ENCODE results near the gene NLGN1. TPM values are rescaled to one million over a fixed set of nuclear protein-coding genes. Genes with fewer than 3 reads are reported as not detected.

The NLGN1 gene
- total and polyA plus RNA-seq, 2 of the 8 experiments (the other 6 are each of a cell fraction or from before 2014, with no cell fraction given), result 7.8 to 14.8 TPM

DNA sequence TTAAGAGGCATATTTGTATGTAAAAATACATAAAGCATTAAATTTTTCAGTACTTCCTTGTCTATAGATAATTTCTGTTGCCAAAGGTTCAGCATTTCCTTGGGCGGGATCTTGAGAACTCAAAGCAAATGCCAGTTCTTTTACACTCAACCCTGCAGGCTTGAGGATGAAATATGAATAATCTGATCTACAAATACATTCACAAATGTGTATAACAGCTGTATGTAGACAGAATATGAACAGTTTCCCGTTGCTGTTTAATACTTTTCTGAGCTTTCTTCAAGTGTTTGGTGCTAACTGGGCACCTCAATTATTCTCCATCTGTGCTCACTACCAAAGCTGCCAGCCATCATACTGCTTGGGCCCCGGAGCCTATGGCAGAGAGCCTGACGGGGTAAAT, 661.3 kb downstream of the NLGN1 start:
- no peaks in the 10 kb centered on the region for H3K4me1 ChIP-seq (replicated peaks in 1 of 4; ENCODE audit: control insufficient read depth in 3 of 4, insufficient read depth in 4 of 4, low read length in 3 of 4)
- no peak overlapping the region for H3K14ac ChIP-seq (ENCODE audit: insufficient read length)
- H3K23me2 ChIP-seq (ENCODE audit: low read depth, low read length), result no peaks in the 10 kb centered on the region
- 0 out of 4 replicates have a peak, but pooled peaks cover 0 to 3% of the 10 kb centered on the region in 2 experiments for H3K9me3 ChIP-seq (ENCODE audit: insufficient read depth in 2 of 2, low read depth in 1 of 2, low read length in 1 of 2)
- H2AFZ ChIP-seq (ENCODE audit: low read length), result no peak overlapping the region
- no peak overlapping the region for H4K5ac ChIP-seq (ENCODE audit: insufficient read length, low read depth, low read length)
- no peak overlapping the region for H2BK20ac ChIP-seq (ENCODE audit: low read length)
- H3K9ac ChIP-seq (replicated peaks in 1 of 4; ENCODE audit: extremely low read depth in 1 of 4, low read depth in 3 of 4, low read length in 3 of 4), result no peak overlapping the region
- no peak overlapping the region for H3K4me2 ChIP-seq (ENCODE audit: insufficient read depth in 1 of 2, low read depth in 2 of 2, low read length in 2 of 2)
- H3K4me3 ChIP-seq (ENCODE audit: extremely low read depth in 1 of 4, insufficient read depth in 2 of 4, low read depth in 3 of 4, low read length in 4 of 4), result no peak overlapping the region
- H2AK5ac ChIP-seq (ENCODE audit: low read depth, low read length), result no peak overlapping the region
- CTCF ChIA-PET (ENCODE audit: partially characterized antibody), result interaction anchor here (0.8 kb wide), 2 partner anchors 11 to 637 kb away, joined by 3 read pairs; no protein-coding TSS in a partner anchor
- H4K91ac ChIP-seq (replicated peaks; ENCODE audit: insufficient read length, low read length), result no peak overlapping the region
- no peaks in the 10 kb centered on the region for H3K36me3 ChIP-seq (ENCODE audit: control insufficient read depth in 2 of 4, insufficient read depth in 4 of 4, low read length in 3 of 4)
- DNase-seq (ENCODE audit: low read depth in 1 of 2, low spot score in 2 of 2) (no peak), FAIRE-seq (no peak)
- no peak overlapping the region for H4K8ac ChIP-seq (ENCODE audit: extremely low read depth, insufficient read depth, low read length)
- H3K4ac ChIP-seq (replicated peaks; ENCODE audit: insufficient read length, low read depth, low read length), result no peak overlapping the region
- no peak overlapping the region for H2BK5ac ChIP-seq (ENCODE audit: low read depth, low read length)
- no peaks in the 10 kb centered on the region for H3K27me3 ChIP-seq (replicated peaks in 1 of 4; ENCODE audit: control insufficient read depth in 3 of 4, extremely low read depth in 1 of 4, insufficient read depth in 3 of 4, low read length in 3 of 4)
- H3K18ac ChIP-seq (ENCODE audit: extremely low read depth, low read length), result no peak overlapping the region
- no peaks in the 10 kb centered on the region for H3K79me1 ChIP-seq (ENCODE audit: low read depth, low read length)
- 94% methylated on average over 4 of the region's 4 CpGs; no CpG with 5 or more reads in 1 of the 2 experiments for WGBS, 2 experiments (ENCODE audit: extremely low coverage in 1 of 2, insufficient coverage in 1 of 2, insufficient read length in 1 of 2, insufficient replicate concordance in 2 of 2, low coverage in 1 of 2, low lambda C conversion rate in 2 of 2, missing lambda C conversion rate in 1 of 2)
- H2BK15ac ChIP-seq (ENCODE audit: low read length), result no peak overlapping the region
- POLR2A ChIA-PET (ENCODE audit: partially characterized antibody), result no interaction called here
- no peaks in the 10 kb centered on the region for H4K20me1 ChIP-seq (replicated peaks in 1 of 2; ENCODE audit: control insufficient read depth in 1 of 2, insufficient read depth in 2 of 2, low read length in 2 of 2)
- H3K56ac ChIP-seq (replicated peaks; ENCODE audit: insufficient read length, low read depth, low read length), result no peak overlapping the region
- no peaks in the 10 kb centered on the region for H3K79me2 ChIP-seq (ENCODE audit: control insufficient read depth in 1 of 2, insufficient read depth in 2 of 2, low read length in 2 of 2)
- no peak overlapping the region for H2BK12ac ChIP-seq (ENCODE audit: low read depth, low read length)
- no peak overlapping the region for H3K27ac ChIP-seq (ENCODE audit: low read depth, low read length)
- no peak overlapping the region for H2BK120ac ChIP-seq (replicated peaks; ENCODE audit: low read depth, low read length)
- H3K23ac ChIP-seq (ENCODE audit: insufficient read length), result no peak overlapping the region
- no peak for TF ChIP-seq TCF12 (IDR thresholded peaks at IDR 0.05; ENCODE audit: low read depth, low read length)
- no peak for TF ChIP-seq KDM5A (IDR thresholded peaks at IDR 0.05; ENCODE audit: low read length)
- no peak for TF ChIP-seq RXRA (IDR thresholded peaks at IDR 0.05; ENCODE audit: insufficient read depth, low read depth, low read length)
- TF ChIP-seq TEAD4 (IDR thresholded peaks at IDR 0.05; ENCODE audit: low read depth, low read length), result no peak
